GM18526 (cell line): ENCODE data around the gene LIN28A.

Experiments used
- POLR2A ChIP-seq: IDR thresholded peaks from 3 replicates; pipeline ENCODE4 v1.6.1; 2011; ENCODE audit not compliant: insufficient read length; ENCODE audit errors: extremely low read depth

LIN28A gene

DNA sequence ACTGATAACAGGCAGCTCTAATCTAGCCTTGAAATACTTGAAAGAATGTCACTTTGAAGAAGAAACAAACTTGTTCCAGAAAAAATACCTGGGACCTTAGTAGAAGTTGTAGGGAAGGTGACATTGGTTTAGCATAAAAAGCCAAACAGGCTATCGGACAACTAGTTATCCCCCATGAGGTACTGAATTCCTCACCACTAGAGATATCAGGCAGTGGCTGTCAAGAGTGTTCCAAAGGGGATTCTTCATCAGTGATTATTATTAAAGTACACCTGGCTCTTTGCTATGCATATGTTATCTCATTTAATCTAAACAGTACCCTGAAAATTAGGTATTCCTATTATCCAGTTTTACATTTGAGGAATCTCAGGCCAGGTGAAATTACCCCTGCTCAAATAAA lies 48.5 kb downstream of the LIN28A start:
- no peak for TF ChIP-seq POLR2A

DNA sequence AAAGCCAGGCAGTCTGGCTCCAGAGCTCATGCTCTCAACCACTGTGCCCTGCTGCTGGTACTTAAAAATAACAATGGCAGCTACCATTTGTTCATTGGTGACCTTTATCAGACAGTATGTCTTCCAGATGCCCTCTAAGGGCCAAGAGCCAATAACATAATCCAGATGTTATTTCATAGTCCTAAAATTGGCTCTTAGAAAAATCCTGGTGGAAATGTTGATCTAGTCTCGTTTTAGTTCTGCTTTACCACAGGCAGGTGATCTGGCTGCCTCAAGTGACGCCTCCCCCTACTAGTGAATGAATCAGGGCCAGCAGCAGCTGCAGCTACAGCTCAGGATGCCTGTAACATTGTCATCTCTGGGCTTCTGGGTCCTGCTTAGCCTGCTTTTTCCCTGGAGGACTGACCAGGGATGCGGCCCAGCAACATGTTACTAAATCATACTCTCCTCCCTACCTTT lies 49.0 kb downstream of the LIN28A start:
- no peak for TF ChIP-seq POLR2A

DNA sequence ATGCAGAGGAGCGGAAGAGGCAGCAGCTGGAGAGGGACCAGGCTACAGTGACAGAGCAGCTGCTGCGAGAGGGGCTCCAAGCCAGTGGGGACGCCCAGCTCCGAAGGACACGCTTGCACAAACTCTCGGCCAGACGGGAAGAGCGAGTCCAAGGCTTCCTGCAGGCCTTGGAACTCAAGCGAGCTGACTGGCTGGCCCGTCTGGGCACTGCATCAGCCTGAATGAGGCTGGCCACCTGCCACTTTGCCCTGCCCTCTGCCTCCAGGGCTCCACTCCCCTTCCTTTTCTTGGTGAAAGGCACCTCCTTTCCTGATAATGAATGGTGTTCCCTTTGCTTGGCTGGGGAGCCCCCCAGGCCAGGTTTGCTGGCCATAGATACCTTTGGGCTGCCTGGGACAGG lies 58.3 kb downstream of the LIN28A start:
- no peak for TF ChIP-seq POLR2A

DNA sequence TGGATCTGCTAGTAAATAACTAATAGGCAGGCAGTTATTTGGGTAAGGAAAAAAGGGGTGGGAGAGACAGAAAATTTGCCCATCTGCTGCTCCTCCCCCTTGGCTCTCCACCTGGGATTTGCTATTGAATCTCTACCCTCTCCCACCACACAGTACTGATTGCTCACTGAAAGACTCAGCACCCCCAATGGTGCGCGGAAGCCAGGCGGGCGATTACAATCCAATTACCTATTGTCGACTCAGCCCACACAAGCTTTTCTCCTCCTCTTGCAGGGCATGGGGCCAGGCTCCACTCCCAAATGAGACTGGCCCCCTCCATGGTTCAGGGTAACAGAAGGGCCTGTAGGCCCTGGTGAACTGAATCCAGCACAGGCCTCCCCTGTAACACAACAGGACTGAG lies 58.9 kb downstream of the LIN28A start:
- no peak for TF ChIP-seq POLR2A

DNA sequence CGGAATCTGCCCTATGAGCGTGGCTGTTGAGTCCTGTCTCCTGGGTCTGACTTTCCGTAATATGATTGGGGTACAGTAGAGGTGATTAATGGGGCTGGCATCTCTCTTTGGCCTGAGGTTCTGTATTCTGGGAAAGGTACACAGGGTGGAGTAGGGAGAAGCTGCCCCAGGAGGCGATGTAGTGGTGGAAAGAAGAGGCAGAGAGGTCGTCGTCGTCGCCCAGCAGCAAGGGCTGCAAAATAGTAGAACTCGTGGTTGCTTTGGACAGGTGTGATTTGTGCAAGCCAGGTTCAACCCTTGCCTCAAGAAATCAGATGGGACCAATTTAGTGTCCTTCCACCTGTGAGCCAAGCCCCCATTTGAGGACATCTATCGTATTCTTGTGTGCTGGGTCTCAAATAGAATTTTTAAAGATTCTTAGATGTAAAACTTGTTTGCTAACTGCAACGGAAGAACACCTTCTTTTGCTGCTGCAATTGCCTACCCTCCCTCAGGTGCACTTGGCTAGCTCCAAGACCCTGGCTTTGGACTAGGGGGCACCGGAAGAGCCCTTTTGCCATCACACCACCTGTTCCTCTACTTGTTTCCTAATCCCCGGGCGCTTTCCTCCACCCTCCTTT lies 60.4 kb downstream of the LIN28A start:
- no peak for TF ChIP-seq POLR2A

DNA sequence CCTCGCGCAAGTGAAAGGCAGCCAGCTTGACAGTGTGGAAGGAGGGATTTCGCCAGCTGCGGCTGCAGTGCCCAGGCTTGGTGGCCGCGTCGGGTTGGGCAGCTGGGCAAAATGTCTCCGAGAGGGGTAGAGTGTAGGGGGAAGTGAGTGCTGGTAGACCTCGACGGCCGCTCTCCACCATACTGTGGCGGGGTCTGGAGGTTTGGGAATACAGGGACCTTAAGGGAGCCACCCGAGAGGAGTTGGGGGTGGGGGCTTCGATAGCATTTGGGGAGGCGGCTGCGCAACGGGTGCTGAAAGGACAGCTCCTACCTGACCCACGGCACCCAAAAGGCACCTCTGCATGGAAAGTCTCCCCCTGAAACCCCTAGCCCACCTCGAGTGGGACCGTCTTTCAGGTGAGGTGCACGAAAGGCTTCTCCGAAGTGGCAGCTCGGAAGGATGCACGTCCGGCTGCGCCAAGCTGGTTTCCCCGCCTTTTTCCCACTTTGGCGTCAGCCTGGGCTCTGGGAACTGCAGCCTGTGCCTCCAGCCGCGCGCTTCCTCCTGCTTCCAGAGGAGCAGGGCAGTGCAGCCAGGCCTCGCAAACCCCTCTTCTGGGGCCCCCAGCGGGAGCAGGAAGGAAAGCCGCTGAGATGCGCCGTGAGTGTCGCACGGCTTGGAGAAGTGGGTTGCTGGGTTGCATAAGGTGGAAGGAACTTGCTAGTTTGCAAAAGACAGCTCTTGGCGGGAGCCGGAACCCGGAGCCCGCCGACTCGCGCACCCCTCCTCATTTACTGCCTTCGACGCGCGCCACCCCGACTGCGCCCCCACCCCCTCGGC lies 61.1 kb downstream of the LIN28A start:
- TF ChIP-seq POLR2A = no peak

DNA sequence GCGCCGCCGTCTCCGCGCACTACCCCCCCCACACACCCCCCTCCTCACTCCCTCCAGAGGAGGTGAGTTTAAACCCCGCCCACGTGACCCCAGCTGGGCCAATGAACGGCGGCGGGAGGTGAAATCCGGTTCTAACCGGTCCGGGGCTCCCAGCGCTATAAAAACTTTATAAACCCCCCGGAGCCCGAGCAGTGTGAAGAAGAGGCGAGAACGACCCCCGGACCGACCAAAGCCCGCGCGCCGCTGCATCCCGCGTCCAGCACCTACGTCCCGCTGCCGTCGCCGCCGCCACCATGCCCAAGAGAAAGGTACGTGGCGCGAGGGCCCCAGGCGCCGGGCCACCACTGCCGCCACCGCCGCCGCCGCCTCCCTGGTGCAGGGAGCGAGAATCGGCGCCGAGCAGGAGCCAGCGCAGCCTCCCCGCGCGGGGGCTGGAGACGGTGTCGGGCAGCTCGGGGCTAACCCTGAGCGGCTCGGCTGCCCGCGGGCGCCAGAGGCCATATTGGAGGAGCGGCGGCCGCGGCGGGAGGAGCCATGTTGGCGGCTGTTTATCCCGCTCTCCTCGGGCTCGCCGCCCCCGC lies 61.8 kb downstream of the LIN28A start, which contains the start of gene HMGN2:
TSS of gene HMGN2 (plus strand) at position 121 of the 581 bp plus-strand sequence. CDS start at position 294, 173 bp downstream.
- TF ChIP-seq POLR2A = peak; percentile 87

DNA sequence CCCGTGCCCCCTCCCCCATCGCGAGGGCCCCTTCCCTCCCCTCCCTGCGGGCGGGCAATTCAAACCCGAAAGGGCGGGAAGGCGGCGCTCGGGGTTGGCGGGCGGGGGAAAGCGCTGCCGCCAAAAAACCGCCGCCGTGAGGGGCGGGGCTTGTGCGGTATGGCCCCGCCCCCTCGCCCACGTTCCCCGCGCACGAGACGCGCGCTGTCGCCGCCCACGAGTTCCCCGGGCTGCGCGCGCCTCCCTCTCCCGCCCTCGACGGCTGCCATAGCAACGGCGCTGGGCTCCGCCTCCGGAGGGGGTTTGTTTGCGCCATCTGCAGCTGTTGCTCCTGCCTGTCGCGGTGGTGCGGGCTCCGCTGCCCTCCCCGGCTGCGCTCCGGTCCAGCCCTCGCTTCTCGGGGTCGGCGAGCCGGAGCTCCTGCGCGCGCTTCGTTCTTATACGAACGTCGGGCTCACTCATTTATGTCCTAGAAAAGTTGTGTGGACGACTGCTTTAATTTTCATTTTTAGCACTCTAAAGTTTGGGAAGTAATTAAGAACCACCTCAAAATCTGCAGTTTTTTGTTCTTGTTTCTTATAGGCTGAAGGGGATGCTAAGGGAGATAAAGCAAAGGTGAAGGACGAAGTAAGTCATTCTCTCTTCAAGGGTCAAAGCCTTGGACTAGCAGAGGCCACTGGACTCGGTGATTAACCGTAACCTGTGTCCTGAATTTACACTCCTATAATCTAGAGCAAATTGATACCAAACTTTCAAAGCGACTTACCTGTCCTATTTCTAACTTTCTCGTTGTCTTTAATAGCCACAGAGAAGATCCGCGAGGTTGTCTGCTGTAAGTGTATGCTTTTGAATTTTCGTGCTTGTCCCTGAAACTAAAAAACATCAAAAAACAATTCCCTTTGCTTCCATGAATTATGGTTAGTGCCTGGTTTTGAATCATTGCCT lies 62.6 kb downstream of the LIN28A start:
- no peak for TF ChIP-seq POLR2A

DNA sequence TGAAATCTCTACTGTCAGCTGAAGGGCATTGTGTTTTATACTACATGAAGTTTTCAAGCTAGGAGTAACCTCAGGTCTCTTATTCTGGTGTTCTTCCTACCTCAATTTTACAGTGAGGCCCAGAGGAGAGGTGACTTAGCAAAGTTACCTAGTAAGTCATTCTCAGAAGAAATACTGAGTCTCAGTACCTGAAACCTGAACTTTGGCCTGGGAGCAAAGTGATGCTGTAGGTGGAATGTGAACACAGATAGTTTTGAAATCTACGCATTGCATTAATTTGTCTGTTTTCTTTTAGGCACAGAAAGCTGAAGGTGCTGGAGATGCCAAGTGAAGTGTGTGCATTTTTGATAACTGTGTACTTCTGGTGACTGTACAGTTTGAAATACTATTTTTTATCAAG lies 64.2 kb downstream of the LIN28A start:
- TF ChIP-seq POLR2A = no peak

DNA sequence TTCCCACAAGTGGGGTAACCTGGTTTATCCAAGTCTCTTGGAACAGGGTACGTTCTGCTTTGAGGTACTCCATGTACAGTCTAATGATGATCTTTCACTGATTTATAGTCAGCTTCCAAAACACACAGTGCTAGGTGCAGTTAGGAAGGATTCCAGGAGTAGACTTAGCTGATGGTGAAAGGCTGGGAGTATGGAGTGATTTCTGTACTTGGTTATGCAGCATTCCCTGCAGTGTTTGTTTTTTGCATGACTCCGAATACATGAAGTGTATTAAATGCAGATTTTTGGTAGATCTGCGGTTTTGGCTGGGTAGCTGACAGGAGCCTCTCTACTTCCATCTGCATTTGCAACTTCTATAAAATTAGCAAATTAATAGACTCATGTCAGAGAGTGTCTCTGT lies 65.4 kb downstream of the LIN28A start:
- no peak for TF ChIP-seq POLR2A

DNA sequence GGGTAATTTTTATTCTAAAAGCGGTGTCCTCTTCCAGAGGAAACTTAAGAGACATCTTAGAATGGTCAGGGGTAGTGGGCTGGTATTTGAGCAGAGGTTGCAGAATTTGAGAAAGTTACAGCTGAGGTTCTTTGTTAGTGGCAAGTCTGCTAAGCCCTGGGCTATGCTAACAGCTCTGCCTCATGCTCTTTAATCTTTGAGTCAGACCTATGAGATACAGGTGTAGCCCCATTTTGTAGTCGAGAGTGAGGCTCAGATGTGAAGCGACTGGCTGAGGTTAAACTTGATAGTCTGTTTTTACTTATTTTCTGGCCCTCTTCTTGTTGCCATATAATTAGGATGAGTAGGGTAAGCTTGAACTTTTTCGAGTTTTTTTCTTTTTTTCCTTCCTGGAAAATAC lies 66.3 kb downstream of the LIN28A start:
- no peak for TF ChIP-seq POLR2A

DNA sequence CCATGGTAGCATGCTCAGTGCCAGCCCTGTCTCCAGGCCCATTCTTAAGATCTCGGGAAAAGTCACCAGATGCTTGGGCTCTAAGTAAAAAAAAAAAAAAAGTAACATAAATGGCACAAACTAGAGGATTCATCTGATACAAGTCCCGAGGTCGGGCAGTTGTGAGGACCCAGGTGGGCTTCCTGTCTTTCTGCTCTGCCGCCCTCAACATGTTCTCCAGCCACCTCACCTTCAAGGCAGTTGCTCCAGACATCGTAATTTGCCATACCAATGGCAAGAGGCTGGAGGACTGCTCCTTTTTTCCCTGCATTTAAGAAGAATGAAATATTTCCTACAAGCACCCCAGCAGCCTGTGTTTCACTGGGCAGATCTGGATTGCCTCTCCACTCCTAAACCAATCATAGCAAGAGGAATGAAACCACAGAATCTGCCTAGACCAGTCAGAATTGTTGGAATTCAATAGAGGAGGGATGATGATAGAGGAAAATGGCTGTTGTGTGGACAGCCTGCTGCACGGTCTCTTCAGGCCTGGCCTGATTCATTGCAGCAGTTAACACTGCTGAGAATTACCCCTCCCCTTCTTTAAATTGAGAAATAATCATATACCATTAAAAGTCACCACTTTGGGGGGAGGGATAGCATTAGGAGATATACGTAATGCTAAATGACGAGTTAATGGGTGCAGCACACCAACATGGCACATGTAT lies 67.0 kb downstream of the LIN28A start:
- peak; percentile 9 for TF ChIP-seq POLR2A

DNA sequence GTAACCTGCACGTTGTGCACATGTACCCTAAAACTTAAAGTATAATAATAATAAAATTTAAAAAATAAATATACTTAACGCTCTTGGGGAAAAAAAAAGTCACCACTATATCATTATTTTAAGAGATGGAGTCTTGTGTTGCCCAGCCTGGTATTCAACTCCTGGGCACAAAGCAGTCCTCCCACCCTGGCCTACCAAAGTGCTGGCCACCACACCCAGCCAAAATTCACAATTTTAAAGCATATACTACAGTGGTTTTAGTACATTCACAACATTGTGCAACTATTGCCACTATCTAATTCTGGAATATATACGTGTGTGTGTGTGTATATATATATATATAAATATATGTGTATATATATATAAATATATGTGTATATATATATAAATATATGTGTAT lies 67.5 kb downstream of the LIN28A start:
- no peak for TF ChIP-seq POLR2A

DNA sequence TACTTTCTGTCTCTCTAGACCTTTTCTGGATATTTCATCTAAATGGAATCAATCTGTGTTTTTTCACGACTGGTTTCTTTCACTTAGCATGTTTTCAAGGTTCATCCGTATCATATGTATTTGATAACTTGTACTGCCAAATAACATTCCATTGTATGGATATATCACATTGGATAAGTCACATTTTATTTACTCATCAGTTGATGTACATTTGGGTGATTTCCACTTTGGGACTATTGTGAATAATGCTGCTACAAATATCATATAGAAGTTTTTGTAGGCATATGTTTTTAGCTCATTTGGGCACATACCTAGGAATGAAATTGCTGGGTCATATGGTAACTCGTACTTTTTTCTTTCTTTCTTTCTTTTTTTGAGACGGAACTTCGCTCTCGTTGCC lies 68.4 kb downstream of the LIN28A start:
- TF ChIP-seq POLR2A = no peak
